ENCODE data around the gene ARID1B. TPM values are rescaled to one million over a fixed set of nuclear protein-coding genes. Genes with fewer than 3 reads are reported as not detected.

ARID1B gene
- total RNA-seq (2021) = 78.5 and 86.3 TPM in 2 replicates
- Bru-seq, nascent RNA = percentile 93 among the genes with signal in this experiment
- percentile 86 among the genes with signal in this experiment for BruChase-seq, experiment 1, labeled RNA remaining after a 2-hour chase
- percentile 81 among the genes with signal in this experiment for BruChase-seq, experiment 2, labeled RNA remaining after a 6-hour chase
- long read RNA-seq, full-length matches to known transcripts = 26 of 65 reads
- long read RNA-seq, partial matches to known transcripts = 25 of 65 reads
- long read RNA-seq, other reads (novel, unspliced or antisense) = 14 of 65 reads

DNA sequence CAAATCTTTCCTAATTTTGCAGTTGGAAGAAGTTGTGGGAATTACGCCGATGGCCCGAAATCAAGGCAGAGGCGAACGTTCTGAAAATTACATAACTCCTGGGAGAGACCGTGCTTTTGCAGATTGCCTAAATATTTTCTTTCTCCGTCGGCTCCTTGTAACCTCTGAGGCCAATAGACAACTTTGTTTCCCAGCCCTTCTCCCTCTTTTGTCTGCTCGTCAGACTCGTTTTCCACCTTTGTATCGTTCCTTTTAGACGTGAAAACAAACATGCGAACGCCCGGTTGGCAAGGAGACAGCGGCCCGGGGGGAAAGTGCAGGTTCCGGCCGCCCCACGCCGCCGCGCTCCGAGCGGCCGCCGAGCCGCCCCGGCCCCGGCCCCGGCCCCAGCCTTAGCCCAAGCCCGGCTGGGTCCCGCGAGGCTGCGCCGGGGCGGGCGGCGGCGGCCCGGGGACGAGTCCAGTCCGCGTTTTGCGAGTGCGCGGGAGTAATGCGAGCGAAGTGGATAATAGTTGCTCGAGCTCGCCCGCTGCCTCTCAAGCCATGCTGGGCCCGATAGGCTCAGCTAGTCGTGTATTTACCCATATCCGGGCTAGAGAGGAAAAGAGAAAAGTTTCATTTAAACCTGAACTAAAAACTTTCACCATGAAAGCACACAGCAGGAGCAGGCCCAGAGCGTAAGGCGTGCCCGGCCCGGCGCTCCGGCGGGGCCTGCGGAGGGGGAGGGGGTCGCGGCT, at the start of gene ARID1B:
ARID1B (plus strand) TSS at position 539 of the 737 bp plus-strand sequence. CDS start 303 bp downstream, outside the sequence.
- CTCF ChIA-PET = no interaction called here
- intact Hi-C loops (cut with micrococcal nuclease; ENCODE audit: unreplicated experiment) = loop anchor here (1.0 to 10.0 kb wide), 5 partner anchors 91 to 1450 kb away; no protein-coding TSS in a partner anchor

DNA sequence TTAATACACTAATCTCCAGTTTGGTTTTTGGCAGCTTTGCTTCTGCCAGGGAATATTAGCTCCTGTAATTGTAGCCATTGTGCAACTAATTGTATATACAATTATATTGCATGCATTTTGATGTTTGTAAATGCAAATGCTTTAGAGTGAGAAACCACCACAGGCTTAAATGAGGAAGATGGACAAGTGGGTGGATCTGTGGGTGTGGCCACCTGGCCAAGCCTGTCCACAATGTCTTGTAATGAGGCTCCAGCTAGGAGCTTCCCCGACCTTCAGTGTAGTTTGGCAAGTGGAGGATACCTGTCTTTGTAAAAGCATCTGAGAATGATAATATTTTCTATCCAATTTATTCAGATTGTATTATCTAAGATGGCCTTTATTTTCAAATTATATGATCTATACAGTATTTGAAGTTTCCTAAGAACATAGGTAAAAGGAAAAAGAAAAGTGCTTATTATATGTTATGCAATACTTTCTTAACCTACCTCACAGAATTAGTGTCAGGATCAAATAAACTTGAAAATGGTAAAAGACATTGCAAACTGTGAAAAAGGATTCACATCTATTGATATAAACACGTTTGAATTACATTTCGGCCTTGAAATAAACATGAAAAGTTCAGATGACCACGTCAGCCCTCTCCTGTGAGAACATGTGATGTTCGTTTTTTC, 49.3 kb upstream of the ARID1B start:
- Histone ChIP-seq H3K36me3 (ENCODE audit: insufficient read depth, low read length, poor library complexity, severe bottlenecking) (no peaks in the 10 kb centered on the region), H3K27me3 (replicated peaks; ENCODE audit: insufficient read depth, low read depth, low read length, poor library complexity) (no peaks in the 10 kb centered on the region), H3K4me1 (ENCODE audit: insufficient read depth, low read length, poor library complexity, severe bottlenecking) (peaks cover 8% of the 10 kb centered on the region), H3K9me3 (ENCODE audit: low read depth, low read length, poor library complexity, severe bottlenecking) (no peaks in the 10 kb centered on the region), H3K4me3 (ENCODE audit: low read depth, low read length, poor library complexity, severe bottlenecking) (no peak overlapping the region), H3K27ac (ENCODE audit: low read depth, low read length, poor library complexity, severe bottlenecking) (no peak overlapping the region)
- intact Hi-C loops (cut with micrococcal nuclease; ENCODE audit: unreplicated experiment) = no loop called here
- no TSS peak for BruUV-seq (replicated peaks)
- POLR2A ChIA-PET (ENCODE audit: low non-redundant PET) = no interaction called here
- DNase-seq (ENCODE audit: low spot score) = no peak
- CTCF ChIA-PET = no interaction called here
- no peak for TF ChIP-seq EZH2 (IDR thresholded peaks at IDR 0.05; ENCODE audit: borderline replicate concordance, low read depth, low read length, poor library complexity, severe bottlenecking)
- TF ChIP-seq, protein P1, sequence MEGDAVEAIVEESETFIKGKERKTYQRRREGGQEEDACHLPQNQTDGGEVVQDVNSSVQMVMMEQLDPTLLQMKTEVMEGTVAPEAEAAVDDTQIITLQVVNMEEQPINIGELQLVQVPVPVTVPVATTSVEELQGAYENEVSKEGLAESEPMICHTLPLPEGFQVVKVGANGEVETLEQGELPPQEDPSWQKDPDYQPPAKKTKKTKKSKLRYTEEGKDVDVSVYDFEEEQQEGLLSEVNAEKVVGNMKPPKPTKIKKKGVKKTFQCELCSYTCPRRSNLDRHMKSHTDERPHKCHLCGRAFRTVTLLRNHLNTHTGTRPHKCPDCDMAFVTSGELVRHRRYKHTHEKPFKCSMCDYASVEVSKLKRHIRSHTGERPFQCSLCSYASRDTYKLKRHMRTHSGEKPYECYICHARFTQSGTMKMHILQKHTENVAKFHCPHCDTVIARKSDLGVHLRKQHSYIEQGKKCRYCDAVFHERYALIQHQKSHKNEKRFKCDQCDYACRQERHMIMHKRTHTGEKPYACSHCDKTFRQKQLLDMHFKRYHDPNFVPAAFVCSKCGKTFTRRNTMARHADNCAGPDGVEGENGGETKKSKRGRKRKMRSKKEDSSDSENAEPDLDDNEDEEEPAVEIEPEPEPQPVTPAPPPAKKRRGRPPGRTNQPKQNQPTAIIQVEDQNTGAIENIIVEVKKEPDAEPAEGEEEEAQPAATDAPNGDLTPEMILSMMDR (conservative IDR thresholded peaks at IDR 0.05; ENCODE audit: low read depth, low read length) = no peak

More for the DNA sequence above, at the start of gene ARID1B:
- peak; percentile 88 for DNase-seq (ENCODE audit: low spot score)
- POLR2A ChIA-PET (ENCODE audit: low non-redundant PET) = interaction anchor here (0.5 to 0.6 kb wide), 2 partner anchors 1201 to 1329 kb away, joined by 3 read pairs; no protein-coding TSS in a partner anchor
- Histone ChIP-seq H3K4me1 (ENCODE audit: insufficient read depth, low read length, poor library complexity, severe bottlenecking) (peaks cover 43% of the 10 kb centered on the region), H3K27ac (ENCODE audit: low read depth, low read length, poor library complexity, severe bottlenecking) (peak within 1 kb of the TSS; percentile 96), H3K9me3 (ENCODE audit: low read depth, low read length, poor library complexity, severe bottlenecking) (no peaks in the 10 kb centered on the region), H3K4me3 (ENCODE audit: low read depth, low read length, poor library complexity, severe bottlenecking) (peak within 1 kb of the TSS; percentile 73), H3K27me3 (replicated peaks; ENCODE audit: insufficient read depth, low read depth, low read length, poor library complexity) (no peaks in the 10 kb centered on the region), H3K36me3 (ENCODE audit: insufficient read depth, low read length, poor library complexity, severe bottlenecking) (no peaks in the 10 kb centered on the region)
- no peak for TF ChIP-seq EZH2 (IDR thresholded peaks at IDR 0.05; ENCODE audit: borderline replicate concordance, low read depth, low read length, poor library complexity, severe bottlenecking)
- TF ChIP-seq, protein P1 (conservative IDR thresholded peaks at IDR 0.05; ENCODE audit: low read depth, low read length) = no peak
- no TSS peak for BruUV-seq (replicated peaks)

DNA sequence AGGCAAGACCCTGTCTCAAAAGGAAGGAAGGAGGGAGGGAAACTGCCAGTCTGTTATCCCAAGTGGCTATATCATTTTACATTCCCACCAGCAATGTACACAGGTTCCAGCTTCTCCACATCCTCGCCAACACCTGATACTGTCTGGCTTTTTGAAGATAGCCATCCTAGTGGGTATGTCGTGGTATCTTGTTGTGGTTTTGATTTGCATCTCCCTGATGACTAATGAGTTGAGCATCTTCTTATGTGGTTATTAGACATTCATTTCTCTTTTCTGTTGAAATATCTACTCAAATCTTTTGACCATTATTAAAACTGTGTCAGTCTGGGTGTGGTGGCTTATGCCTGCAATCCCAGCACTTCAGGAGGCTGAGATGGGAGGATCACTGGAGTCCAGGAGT, 47.9 kb upstream of the ARID1B start:
- POLR2A ChIA-PET (ENCODE audit: low non-redundant PET) = no interaction called here
- Histone ChIP-seq H3K36me3 (ENCODE audit: insufficient read depth, low read length, poor library complexity, severe bottlenecking) (no peaks in the 10 kb centered on the region), H3K27me3 (replicated peaks; ENCODE audit: insufficient read depth, low read depth, low read length, poor library complexity) (no peaks in the 10 kb centered on the region), H3K4me3 (ENCODE audit: low read depth, low read length, poor library complexity, severe bottlenecking) (no peak overlapping the region), H3K4me1 (ENCODE audit: insufficient read depth, low read length, poor library complexity, severe bottlenecking) (peaks cover 8% of the 10 kb centered on the region), H3K27ac (ENCODE audit: low read depth, low read length, poor library complexity, severe bottlenecking) (no peak overlapping the region), H3K9me3 (ENCODE audit: low read depth, low read length, poor library complexity, severe bottlenecking) (no peaks in the 10 kb centered on the region)
- intact Hi-C loops (cut with micrococcal nuclease; ENCODE audit: unreplicated experiment) = no loop called here
- no TSS peak for BruUV-seq (replicated peaks)
- DNase-seq (ENCODE audit: low spot score) = no peak
- TF ChIP-seq, protein P1 (conservative IDR thresholded peaks at IDR 0.05; ENCODE audit: low read depth, low read length) = no peak
- no peak for TF ChIP-seq EZH2 (IDR thresholded peaks at IDR 0.05; ENCODE audit: borderline replicate concordance, low read depth, low read length, poor library complexity, severe bottlenecking)
- CTCF ChIA-PET = no interaction called here
